GM15510 (cell line): ENCODE data around the gene FAM168B.

Source experiments
- POLR2A ChIP-seq: IDR thresholded peaks from 3 replicates; pipeline ENCODE4 v1.6.1; 2011; ENCODE audit warnings: borderline replicate concordance; ENCODE audit not compliant: insufficient read length; ENCODE audit errors: extremely low read depth

The FAM168B gene

GRCh38 chr2:131105950-131106801 is 12.9 kb upstream of the FAM168B start:
- no peak for TF ChIP-seq POLR2A

DNA sequence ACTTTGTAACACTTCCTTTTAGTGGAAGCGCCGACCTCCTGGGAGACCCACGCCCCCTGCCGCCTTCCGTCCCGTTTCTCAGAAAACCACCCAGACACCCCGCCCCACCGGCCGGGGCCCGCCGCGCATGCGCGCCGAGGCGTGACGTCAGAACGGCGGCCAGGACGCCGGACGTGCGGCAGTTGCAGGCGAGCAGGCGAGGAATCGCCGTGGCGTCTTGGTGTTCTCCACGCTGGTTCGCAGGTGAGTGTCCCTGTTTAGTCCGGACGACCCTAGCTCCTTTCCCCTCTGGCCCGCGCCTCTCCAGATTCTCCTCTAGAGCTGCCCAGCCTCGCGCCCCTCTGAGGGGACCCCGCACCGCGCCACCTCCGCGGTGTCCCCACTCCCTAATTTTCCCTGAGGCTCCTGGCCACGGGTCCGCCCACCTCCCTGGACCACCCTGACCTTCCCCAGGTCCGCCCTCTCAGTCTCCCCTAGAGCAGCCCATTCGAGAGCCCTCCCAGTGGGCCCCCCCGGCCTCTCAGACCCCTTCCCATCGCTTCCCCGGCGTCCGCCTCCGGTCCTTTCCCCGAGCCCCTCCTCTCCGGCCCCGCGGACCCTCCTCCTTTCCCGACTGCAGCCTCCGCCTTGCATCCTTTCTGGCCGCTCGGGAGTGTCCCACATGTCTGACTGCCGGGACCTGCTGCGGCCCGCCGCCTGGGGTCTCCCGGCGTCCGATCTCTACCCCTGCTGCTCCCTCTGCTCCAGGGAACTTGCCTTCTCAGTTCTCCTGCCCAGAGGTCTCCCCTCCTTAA is 12.1 kb upstream of the FAM168B start, which contains the start of gene PLEKHB2:
Gene PLEKHB2 (plus strand): TSS at position 181 of the 794 bp plus-strand sequence. CDS start 15,606 bp downstream, outside the sequence.
- TF ChIP-seq POLR2A = peak; percentile 94

DNA sequence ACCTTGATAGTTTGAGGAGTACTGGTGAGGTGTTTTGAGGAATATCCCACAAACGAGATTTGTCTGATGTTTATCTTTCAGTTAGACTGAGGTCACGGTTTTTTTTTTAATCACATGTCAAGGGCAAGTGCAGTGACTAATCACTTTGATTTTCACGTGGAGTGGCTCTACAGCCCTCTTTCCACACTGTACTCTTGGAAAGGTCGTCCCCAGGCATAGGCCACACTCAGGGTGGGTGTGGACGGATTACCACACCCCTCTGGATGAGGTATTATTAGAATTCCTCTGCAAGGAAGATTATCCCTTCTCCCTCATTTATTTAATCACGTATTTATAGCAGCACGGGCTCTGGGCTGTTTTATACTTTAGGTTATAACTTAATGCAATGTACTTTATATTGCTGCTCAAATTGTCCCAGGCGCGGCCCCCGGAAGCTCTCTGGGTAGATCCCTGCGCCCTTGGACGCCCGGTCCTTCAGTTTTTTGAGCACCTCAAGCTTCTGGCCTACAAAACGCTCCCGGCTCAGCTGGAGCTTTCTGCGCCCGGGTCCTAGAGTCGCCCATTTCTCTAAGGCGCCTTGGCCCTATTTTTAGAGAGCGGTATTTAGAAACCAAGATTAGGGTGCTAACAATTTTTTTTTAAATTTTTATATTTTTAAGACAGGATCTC is 11.4 kb upstream of the FAM168B start:
- no peak for TF ChIP-seq POLR2A

DNA sequence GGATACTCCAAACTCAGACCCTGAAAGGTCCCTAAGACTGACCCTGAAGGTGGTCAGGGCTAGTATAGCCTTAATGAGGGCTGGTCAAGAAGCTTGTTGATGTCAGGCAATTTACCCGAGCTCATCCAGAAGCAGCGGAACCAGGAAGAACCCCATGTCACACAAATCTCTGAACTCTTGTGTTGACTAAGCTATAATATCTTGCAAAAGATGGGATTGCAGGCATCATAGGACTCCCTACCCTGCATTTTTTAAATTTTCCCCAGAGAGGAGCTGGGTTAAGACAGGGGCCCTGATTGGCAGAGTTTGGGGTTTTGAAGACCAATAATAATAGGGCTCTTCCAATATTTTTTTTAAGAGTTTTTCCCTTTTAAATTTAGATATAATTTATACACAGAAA is 9.9 kb upstream of the FAM168B start:
- TF ChIP-seq POLR2A = no peak

GRCh38 chr2:131094463-131095281 is 1.4 kb upstream of the FAM168B start:
- TF ChIP-seq POLR2A = no peak

GRCh38 chr2:131093696-131094462 is 619 bp upstream of the FAM168B start:
- no peak for TF ChIP-seq POLR2A

DNA sequence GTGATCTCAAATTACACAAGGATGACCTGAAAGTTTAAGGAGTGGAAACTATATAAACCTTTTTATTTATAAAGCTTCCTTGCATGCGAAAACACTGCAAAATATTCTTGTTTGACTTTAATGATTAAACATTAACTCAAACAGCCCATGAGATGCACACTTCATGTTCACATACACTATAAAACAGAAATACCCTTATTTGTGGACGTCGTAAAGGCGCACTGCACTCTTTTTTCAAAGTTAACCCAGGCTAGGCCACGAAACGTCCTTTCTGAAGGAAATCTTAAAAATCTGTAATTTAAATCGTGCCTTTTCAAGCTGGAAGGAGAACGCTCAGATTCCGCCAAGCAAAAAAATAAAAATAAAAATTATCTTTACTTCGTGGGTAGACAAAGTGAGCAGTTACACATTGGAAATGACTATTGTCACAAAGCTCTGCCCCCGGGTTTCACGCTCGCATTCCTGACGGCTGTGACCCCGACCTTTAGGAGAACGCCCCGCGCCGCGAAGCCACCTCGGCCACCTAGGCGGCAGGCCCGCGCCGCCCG is 728 bp downstream of the FAM168B start:
- TF ChIP-seq POLR2A = no peak

GRCh38 chr2:131085646-131086045 is 7.6 kb downstream of the FAM168B start:
- TF ChIP-seq POLR2A = no peak

- no peak for TF ChIP-seq POLR2A
Measured at GRCh38 chr2:131081190-131081589, 12.1 kb downstream of the FAM168B start.

- no peak for TF ChIP-seq POLR2A
Measured at GRCh38 chr2:131077966-131078365, 15.3 kb downstream of the FAM168B start.

GRCh38 chr2:131077182-131077846 is 15.9 kb downstream of the FAM168B start:
- TF ChIP-seq POLR2A = no peak

DNA sequence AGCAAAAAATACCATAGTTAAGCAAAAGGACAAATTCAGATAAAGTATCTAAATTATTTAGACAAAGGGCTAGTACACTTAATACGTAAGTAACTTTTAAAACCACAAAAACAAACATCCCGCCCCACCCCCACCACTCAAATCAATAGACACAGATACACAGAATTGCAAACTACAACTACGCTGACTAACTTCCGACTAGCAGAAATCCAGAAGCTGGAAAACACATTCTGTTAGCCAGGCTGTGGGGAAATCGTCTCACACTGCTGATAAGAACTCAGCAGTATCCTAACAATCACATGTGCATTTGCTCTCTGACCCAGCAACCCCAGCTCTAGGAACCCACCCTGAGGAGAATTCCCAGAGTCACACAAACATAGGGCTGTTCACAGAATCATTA is 16.6 kb downstream of the FAM168B start:
- no peak for TF ChIP-seq POLR2A
